Caco-2 (cell line): ENCODE data around the gene ARHGDIG. TPM values are rescaled to one million over a fixed set of nuclear protein-coding genes. Genes with fewer than 3 reads are reported as not detected.

Source experiments
- BruUV-seq: library from RNA; stranded (reverse); fragments of 400-500 nt; replicated peaks from 2 replicates; lab custom pipeline; 2021; lab: Mats Ljungman, UMichigan
- CTCF ChIA-PET: fragments of 300-600 bp; sonication (Branson Sonifier 250); formaldehyde crosslinking; loops from one replicate; lab custom pipeline; 2022; ENCODE audit warnings: antibody characterized with exemption; lab: Charles Lee
- POLR2A ChIA-PET: fragments of 300-600 bp; sonication (Branson Sonifier 250); formaldehyde crosslinking; loops from one replicate; lab custom pipeline; 2022; ENCODE audit warnings: antibody characterized with exemption; lab: Charles Lee
- DNase-seq, 2 experiments: peaks; one replicate each; pipeline versions ENCODE4 v3.0.0 to v3.0.0-alpha.2; 2020 to 2022
- H3K27me3 ChIP-seq: replicated peaks from 2 replicates; pipeline ENCODE4 v1.6.0; 2011; ENCODE audit warnings: low read length; ENCODE audit not compliant: control insufficient read depth, insufficient read depth
- H3K36me3 ChIP-seq: 2 replicates; pipeline ENCODE4 v1.5.1; 2011; ENCODE audit warnings: low read length; ENCODE audit not compliant: control insufficient read depth, insufficient read depth
- H3K4me1 ChIP-seq: fragments of 250-450 bp; sonication (Bioruptor Pico); 2 replicates; pipeline ENCODE4 v1.5.1; 2020; ENCODE audit warnings: mild to moderate bottlenecking
- H3K4me3 ChIP-seq: 2 replicates; pipeline ENCODE4 v1.5.1; 2011; ENCODE audit warnings: low read depth, mild to moderate bottlenecking, control low read depth, low read length
- H3K9me3 ChIP-seq: fragments of 250-450 bp; sonication (Bioruptor Pico); 2 replicates; pipeline ENCODE4 v1.5.1; 2020; ENCODE audit warnings: mild to moderate bottlenecking, moderate library complexity
- H3K27ac Mint-ChIP-seq: one replicate; pipeline ENCODE4 v1.8.0; 2022; ENCODE audit warnings: mixed read lengths; ENCODE audit not compliant: unreplicated experiment
- H3K27me3 Mint-ChIP-seq: one replicate; pipeline ENCODE4 v1.8.0; 2022; ENCODE audit warnings: mixed read lengths; ENCODE audit not compliant: insufficient read depth, unreplicated experiment
- H3K36me3 Mint-ChIP-seq: one replicate; pipeline ENCODE4 v1.8.0; 2022; ENCODE audit warnings: mild to moderate bottlenecking, mixed read lengths; ENCODE audit not compliant: insufficient read depth, unreplicated experiment
- H3K4me1 Mint-ChIP-seq: one replicate; pipeline ENCODE4 v1.8.0; 2022; ENCODE audit warnings: low read depth, mixed read lengths; ENCODE audit not compliant: unreplicated experiment
- H3K4me3 Mint-ChIP-seq: one replicate; pipeline ENCODE4 v1.8.0; 2022; ENCODE audit warnings: mild to moderate bottlenecking, moderate library complexity, mixed read lengths; ENCODE audit not compliant: unreplicated experiment
- H3K9me3 Mint-ChIP-seq: one replicate; pipeline ENCODE4 v1.8.0; 2022; ENCODE audit warnings: mixed read lengths; ENCODE audit not compliant: unreplicated experiment
- CTCF ChIP-seq, 2 experiments: fragments of 200-600 bp in 1 of 2; IDR thresholded peaks; 1 replicate in 1 of 2; 2 replicates in 1 of 2; pipeline versions ENCODE4 v1.5.1 to v1.8.0; 2011 to 2022; ENCODE audit warnings: antibody characterized with exemption in 1 of 2, control low read depth in 1 of 2, inconsistent platforms in 1 of 2, low read depth in 1 of 2, low read length in 1 of 2, mild to moderate bottlenecking in 1 of 2, moderate library complexity in 1 of 2; ENCODE audit not compliant: insufficient read depth in 1 of 2, severe bottlenecking in 1 of 2, unreplicated experiment in 1 of 2
- intact Hi-C: fragments of 100-400 bp; cut with micrococcal nuclease; formaldehyde crosslinking; loops from one replicate; pipeline ENCODE4 v1.10.0; 2022; ENCODE audit not compliant: unreplicated experiment
- total RNA-seq: library from RNA; stranded (reverse); gene quantifications from 2 replicates; pipeline ENCODE4 v1.2.3, GENCODE V29; 2022

ARHGDIG gene
- total RNA-seq, 1 experiment from 2014 or later: 2.1 TPM

GRCh38 chr16:307691-308312 is 27.4 kb downstream of the ARHGDIG start:
- ChIA-PET CTCF (no interaction called here), POLR2A (no interaction called here)
- TF ChIP-seq CTCF (IDR thresholded peaks at IDR 0.05; ENCODE audit: insufficient read depth in 1 of 2, low read depth in 1 of 2, low read length in 1 of 2, severe bottlenecking in 1 of 2, unreplicated experiment in 1 of 2): no peak
- peaks cover 1% of the 10 kb centered on the region for H3K36me3 ChIP-seq
- Mint-ChIP-seq H3K36me3 (peaks cover 33% of the 10 kb centered on the region), H3K9me3 (no peaks in the 10 kb centered on the region), H3K4me1 (no peaks in the 10 kb centered on the region), H3K27me3 (no peaks in the 10 kb centered on the region), H3K27ac (no peak overlapping the region), H3K4me3 (no peak overlapping the region)
- intact Hi-C loops: no loop called here
- no peaks in the 10 kb centered on the region for H3K4me1 ChIP-seq
- no peak for DNase-seq
- BruUV-seq: no TSS peak
- no peak overlapping the region for H3K4me3 ChIP-seq
- no peaks in the 10 kb centered on the region for H3K9me3 ChIP-seq
- no peaks in the 10 kb centered on the region for H3K27me3 ChIP-seq

- no peak overlapping the region for H3K4me3 Mint-ChIP-seq
- no peak for DNase-seq
- intact Hi-C loops: no loop called here
- Histone ChIP-seq H3K9me3 (no peaks in the 10 kb centered on the region), H3K4me1 (no peaks in the 10 kb centered on the region), H3K4me3 (no peak overlapping the region), H3K27me3 (no peaks in the 10 kb centered on the region), H3K36me3 (peaks cover 1% of the 10 kb centered on the region)
- H3K36me3 Mint-ChIP-seq: peaks cover 32% of the 10 kb centered on the region
- H3K27ac Mint-ChIP-seq: no peak overlapping the region
- no peaks in the 10 kb centered on the region for H3K4me1 Mint-ChIP-seq
- no peak for TF ChIP-seq CTCF (IDR thresholded peaks at IDR 0.05; ENCODE audit: insufficient read depth in 1 of 2, low read depth in 1 of 2, low read length in 1 of 2, severe bottlenecking in 1 of 2, unreplicated experiment in 1 of 2)
- H3K9me3 Mint-ChIP-seq: no peaks in the 10 kb centered on the region
- ChIA-PET POLR2A (no interaction called here), CTCF (no interaction called here)
- no peaks in the 10 kb centered on the region for H3K27me3 Mint-ChIP-seq
- BruUV-seq: no TSS peak
Observed at GRCh38 chr16:309476-309875, 29.1 kb downstream of the ARHGDIG start.

- Mint-ChIP-seq H3K36me3 (peaks cover 27% of the 10 kb centered on the region), H3K4me1 (no peaks in the 10 kb centered on the region), H3K4me3 (no peak overlapping the region), H3K9me3 (no peaks in the 10 kb centered on the region), H3K27me3 (no peaks in the 10 kb centered on the region), H3K27ac (no peak overlapping the region)
- Histone ChIP-seq H3K27me3 (no peaks in the 10 kb centered on the region), H3K4me1 (no peaks in the 10 kb centered on the region), H3K9me3 (no peaks in the 10 kb centered on the region), H3K4me3 (no peak overlapping the region), H3K36me3 (peaks cover 1% of the 10 kb centered on the region)
- no peak for DNase-seq
- TF ChIP-seq CTCF (IDR thresholded peaks at IDR 0.05; ENCODE audit: insufficient read depth in 1 of 2, low read depth in 1 of 2, low read length in 1 of 2, severe bottlenecking in 1 of 2, unreplicated experiment in 1 of 2): no peak
- CTCF ChIA-PET: no interaction called here
- POLR2A ChIA-PET: no interaction called here
- no TSS peak for BruUV-seq
- intact Hi-C loops: no loop called here
Observed at GRCh38 chr16:311725-312124, 31.3 kb downstream of the ARHGDIG start.
